HFFc6 (cell line): ENCODE results near the gene ETNK1. TPM values are rescaled to one million over a fixed set of nuclear protein-coding genes. Genes with fewer than 3 reads are reported as not detected.

ENCODE experiments used
- DNase-seq: peaks from one replicate; pipeline ENCODE4 v3.0.0-alpha.2; 2018
- H3K27ac Mint-ChIP-seq: 2 replicates; pipeline ENCODE4 v1.8.0; 2020; ENCODE audit warnings: mild to moderate bottlenecking, mixed read lengths
- H3K27me3 Mint-ChIP-seq: 2 replicates; pipeline ENCODE4 v1.8.0; 2021; ENCODE audit warnings: mild to moderate bottlenecking, moderate library complexity, mixed read lengths; ENCODE audit not compliant: insufficient read depth
- H3K36me3 Mint-ChIP-seq: 2 replicates; pipeline ENCODE4 v1.8.0; 2021; ENCODE audit warnings: low read depth, mixed read lengths
- H3K4me1 Mint-ChIP-seq: 2 replicates; pipeline ENCODE4 v1.8.0; 2020; ENCODE audit warnings: low read depth, mixed read lengths
- H3K4me3 Mint-ChIP-seq: 2 replicates; pipeline ENCODE4 v1.8.0; 2020; ENCODE audit warnings: mild to moderate bottlenecking, moderate library complexity, mixed read lengths
- H3K9me3 Mint-ChIP-seq: 2 replicates; pipeline ENCODE4 v1.8.0; 2020; ENCODE audit warnings: mild to moderate bottlenecking, mixed read lengths
- total RNA-seq, 6 experiments: library from RNA; stranded (reverse); fragmentation: NEBNext Ultra II Directional; extraction: Animal tissue kit (Norgen Biotek cat#: 25700); gene quantifications; 2 replicates in 1 of 6; 3 replicates in 5 of 6; pipeline ENCODE4 v1.2.3, GENCODE V29; 2021
- TF ChIP-seq, protein P1 (sequence below): fragments of 200-600 bp; sonication (generic); IDR thresholded peaks from 2 replicates; pipeline ENCODE4 v1.5.0; 2021; ENCODE audit warnings: antibody characterized with exemption, mild to moderate bottlenecking

The ETNK1 gene
- total RNA-seq, 6 experiments from 2014 or later: 23.7 to 33.8 (median 28.5) TPM

- H3K27me3 Mint-ChIP-seq: peaks cover 11% of the 10 kb centered on the region
- no peaks in the 10 kb centered on the region for H3K36me3 Mint-ChIP-seq
- H3K4me1 Mint-ChIP-seq: peaks cover 13% of the 10 kb centered on the region
- TF ChIP-seq, protein P1, sequence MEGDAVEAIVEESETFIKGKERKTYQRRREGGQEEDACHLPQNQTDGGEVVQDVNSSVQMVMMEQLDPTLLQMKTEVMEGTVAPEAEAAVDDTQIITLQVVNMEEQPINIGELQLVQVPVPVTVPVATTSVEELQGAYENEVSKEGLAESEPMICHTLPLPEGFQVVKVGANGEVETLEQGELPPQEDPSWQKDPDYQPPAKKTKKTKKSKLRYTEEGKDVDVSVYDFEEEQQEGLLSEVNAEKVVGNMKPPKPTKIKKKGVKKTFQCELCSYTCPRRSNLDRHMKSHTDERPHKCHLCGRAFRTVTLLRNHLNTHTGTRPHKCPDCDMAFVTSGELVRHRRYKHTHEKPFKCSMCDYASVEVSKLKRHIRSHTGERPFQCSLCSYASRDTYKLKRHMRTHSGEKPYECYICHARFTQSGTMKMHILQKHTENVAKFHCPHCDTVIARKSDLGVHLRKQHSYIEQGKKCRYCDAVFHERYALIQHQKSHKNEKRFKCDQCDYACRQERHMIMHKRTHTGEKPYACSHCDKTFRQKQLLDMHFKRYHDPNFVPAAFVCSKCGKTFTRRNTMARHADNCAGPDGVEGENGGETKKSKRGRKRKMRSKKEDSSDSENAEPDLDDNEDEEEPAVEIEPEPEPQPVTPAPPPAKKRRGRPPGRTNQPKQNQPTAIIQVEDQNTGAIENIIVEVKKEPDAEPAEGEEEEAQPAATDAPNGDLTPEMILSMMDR: no peak
- H3K4me3 Mint-ChIP-seq: no peak overlapping the region
- no peak overlapping the region for H3K27ac Mint-ChIP-seq
- no peak for DNase-seq
- H3K9me3 Mint-ChIP-seq: no peaks in the 10 kb centered on the region
Measured at GRCh38 chr12:22719745-22720144, 94.8 kb downstream of the ETNK1 start.

- DNase-seq: no peak
- no peaks in the 10 kb centered on the region for H3K36me3 Mint-ChIP-seq
- no peaks in the 10 kb centered on the region for H3K9me3 Mint-ChIP-seq
- peaks cover 13% of the 10 kb centered on the region for H3K4me1 Mint-ChIP-seq
- H3K4me3 Mint-ChIP-seq: peak overlapping the region; percentile 35; the same call in 1 of the 2 replicates
- H3K27ac Mint-ChIP-seq: no peak overlapping the region
- TF ChIP-seq, protein P1: no peak
- H3K27me3 Mint-ChIP-seq: peaks cover 10% of the 10 kb centered on the region; the same call in 1 of the 2 replicates
Measured at GRCh38 chr12:22722081-22722480, 97.1 kb downstream of the ETNK1 start.

GRCh38 chr12:22722779-22723178 is 97.8 kb downstream of the ETNK1 start:
- H3K36me3 Mint-ChIP-seq: no peaks in the 10 kb centered on the region
- no peak overlapping the region for H3K27ac Mint-ChIP-seq
- TF ChIP-seq, protein P1: no peak
- H3K4me3 Mint-ChIP-seq: no peak overlapping the region
- no peaks in the 10 kb centered on the region for H3K9me3 Mint-ChIP-seq
- peaks cover 10% of the 10 kb centered on the region; the same call in 1 of the 2 replicates for H3K27me3 Mint-ChIP-seq
- peaks cover 13% of the 10 kb centered on the region for H3K4me1 Mint-ChIP-seq
- no peak for DNase-seq

DNA sequence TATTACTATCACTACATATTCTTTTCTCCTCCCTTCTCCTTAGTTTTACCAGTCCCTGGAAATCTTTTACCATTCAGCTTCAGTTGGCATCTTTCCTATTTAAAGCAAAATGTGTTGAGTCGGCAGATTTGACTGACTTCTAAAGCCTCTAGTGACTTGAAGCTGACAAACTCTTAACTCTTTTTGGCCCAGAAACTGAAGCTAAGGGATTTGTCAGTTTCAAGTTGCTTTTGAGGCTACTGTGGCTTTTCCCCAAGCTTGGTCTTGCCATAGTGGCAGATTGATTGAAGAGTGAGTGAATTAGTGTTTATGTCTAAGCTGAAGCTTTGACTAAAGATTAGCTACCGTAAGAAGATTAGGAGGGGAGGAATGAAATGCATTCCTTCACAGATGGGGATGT is 104.0 kb downstream of the ETNK1 start:
- no peaks in the 10 kb centered on the region for H3K9me3 Mint-ChIP-seq
- H3K36me3 Mint-ChIP-seq: no peaks in the 10 kb centered on the region
- no peak for DNase-seq
- 0 out of 2 replicates have a peak, but pooled peaks cover 4% of the 10 kb centered on the region for H3K27me3 Mint-ChIP-seq
- TF ChIP-seq, protein P1: no peak
- peak overlapping the region; percentile 89; the same call in 1 of the 2 replicates for H3K27ac Mint-ChIP-seq
- peak overlapping the region; percentile 83; the same call in 1 of the 2 replicates for H3K4me3 Mint-ChIP-seq
- peaks cover 43% of the 10 kb centered on the region for H3K4me1 Mint-ChIP-seq

GRCh38 chr12:22729431-22729956 is 104.5 kb downstream of the ETNK1 start:
- Mint-ChIP-seq H3K36me3 (no peaks in the 10 kb centered on the region), H3K27ac (peak overlapping the region; percentile 89), H3K9me3 (no peaks in the 10 kb centered on the region), H3K27me3 (0 out of 2 replicates have a peak, but pooled peaks cover 4% of the 10 kb centered on the region), H3K4me3 (peak overlapping the region; percentile 83), H3K4me1 (peaks cover 47% of the 10 kb centered on the region)
- DNase-seq: no peak
- TF ChIP-seq, protein P1: no peak
